GM12891 (cell line): Measurements from ENCODE around the gene LIN9.

Experiments
- PAX5 ChIP-seq: IDR thresholded peaks from 2 replicates; pipeline ENCODE4 v1.6.1; 2011; ENCODE audit warnings: low read length, moderate library complexity, mild to moderate bottlenecking; ENCODE audit not compliant: insufficient read depth, severe bottlenecking
- POLR2A ChIP-seq: IDR thresholded peaks from 2 replicates; pipeline ENCODE4 v1.6.1; 2011; ENCODE audit warnings: low read depth, low read length, control low read depth
- POLR2AphosphoS5 ChIP-seq: IDR thresholded peaks from 2 replicates; pipeline ENCODE4 v1.6.1; 2011; ENCODE audit warnings: low read depth, low read length, control low read depth
- SPI1 ChIP-seq: IDR thresholded peaks from 2 replicates; pipeline ENCODE4 v1.6.1; 2011; ENCODE audit warnings: low read depth, low read length, control low read depth
- TAF1 ChIP-seq: IDR thresholded peaks from 2 replicates; pipeline ENCODE4 v1.6.1; 2011; ENCODE audit warnings: low read depth, low read length, control low read depth

- TF ChIP-seq POLR2A = no peak
- no peak for TF ChIP-seq TAF1
- TF ChIP-seq POLR2AphosphoS5 = no peak
- no peak for TF ChIP-seq SPI1
- TF ChIP-seq PAX5 = no peak
Measured at GRCh38 chr1:226322986-226323385, 14.0 kb upstream of the LIN9 start.
